ENCODE results near the gene FAM32A.
A peak's percentile ranks its signal among the peaks of the same experiment; 100 is the strongest.

FAM32A gene

DNA sequence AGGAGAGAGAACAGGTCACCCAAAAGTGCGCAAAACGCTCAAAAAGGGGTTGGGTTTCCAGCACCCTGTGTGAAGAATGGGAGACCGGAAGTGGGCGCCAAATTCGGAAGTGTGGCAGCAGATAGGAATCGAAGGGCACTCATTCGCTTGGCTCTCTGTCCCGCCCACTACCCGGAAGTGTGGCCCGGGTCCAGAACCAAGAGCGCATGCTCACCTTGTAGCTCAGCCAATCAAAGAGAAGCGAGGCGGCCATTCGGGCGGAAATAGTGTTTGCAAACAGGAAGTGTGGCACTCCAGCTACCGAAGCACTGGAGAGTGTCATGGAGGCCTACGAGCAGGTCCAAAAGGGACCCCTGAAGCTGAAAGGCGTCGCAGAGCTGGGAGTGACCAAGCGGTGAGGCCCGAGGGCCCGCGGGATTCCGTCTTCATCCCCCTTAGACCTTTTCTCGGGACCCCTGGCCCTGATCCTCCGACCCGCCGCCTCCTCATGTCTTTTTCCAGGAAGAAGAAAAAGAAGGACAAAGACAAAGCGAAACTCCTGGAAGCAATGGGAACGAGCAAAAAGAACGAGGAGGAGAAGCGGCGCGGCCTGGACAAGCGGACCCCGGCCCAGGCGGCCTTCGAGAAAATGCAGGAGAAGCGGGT is at the start of gene FAM32A:
Gene FAM32A (plus strand): TSS at position 288 of the 645 bp plus-strand sequence. CDS start 33 bp downstream, at position 321.
- peak; percentile 93 to 99 for DNase-seq

- no peak for DNase-seq
Observed at GRCh38 chr19:16135430-16136127, 49.6 kb upstream of the FAM32A start.

DNA sequence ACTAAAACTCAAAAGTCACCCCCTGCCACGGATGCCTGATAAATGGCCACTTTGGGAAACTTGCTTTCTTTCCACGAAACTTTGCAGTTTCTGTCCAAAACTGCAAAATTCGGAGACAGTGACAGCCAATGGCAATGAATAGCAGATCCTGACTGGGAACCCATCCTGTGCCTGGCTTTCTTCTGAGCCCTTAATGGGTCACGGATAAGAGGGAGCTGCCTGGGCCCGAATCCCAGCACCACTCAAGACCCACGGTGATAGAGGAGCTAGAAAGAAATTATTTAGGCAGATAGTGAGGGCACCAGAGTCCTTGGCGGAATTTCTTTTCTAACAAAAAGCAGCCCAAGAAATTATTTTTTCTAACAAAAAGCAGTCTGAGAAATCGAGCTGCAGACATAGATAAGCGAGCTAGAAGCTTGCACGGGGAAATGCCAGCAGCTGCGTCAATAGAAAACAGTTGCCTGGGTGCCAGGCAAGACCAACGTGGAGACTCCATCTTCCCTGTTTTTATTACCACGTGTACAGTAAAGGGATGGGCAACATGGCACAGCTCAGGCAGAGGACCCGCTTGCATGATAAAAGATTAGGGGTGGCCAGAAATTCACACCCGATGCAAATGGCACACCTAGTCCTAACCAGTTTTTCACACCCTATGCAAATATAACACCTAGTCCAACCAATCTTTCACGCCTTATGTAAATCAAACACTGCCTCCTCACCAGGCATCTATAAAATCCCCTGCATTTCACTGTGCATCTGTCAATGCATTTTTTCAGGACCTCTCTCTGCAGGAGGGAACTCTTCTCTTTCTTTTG is 48.8 kb upstream of the FAM32A start:
- DNase-seq: no peak

- no peak for DNase-seq
Observed at GRCh38 chr19:16139752-16140151, 45.5 kb upstream of the FAM32A start.

DNA sequence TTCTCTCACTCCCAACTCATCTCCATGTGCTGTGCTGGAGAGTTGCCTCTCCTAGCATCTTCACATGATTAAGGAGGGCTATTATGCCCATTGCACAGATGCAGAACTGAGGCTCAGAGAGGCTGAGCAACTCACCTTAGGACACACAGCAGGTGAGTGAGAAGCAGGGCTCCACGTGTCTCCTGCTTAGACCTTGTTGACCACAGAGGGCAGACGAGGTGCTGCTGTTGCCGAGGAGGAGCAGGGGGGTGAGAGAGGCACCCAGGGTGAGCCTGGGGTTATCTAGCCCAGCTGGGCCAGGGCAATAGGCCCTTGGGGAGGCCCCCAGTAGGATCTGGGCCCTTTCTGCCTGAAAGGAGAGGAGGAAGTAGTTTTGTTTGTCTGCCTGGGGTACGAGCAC is 44.2 kb upstream of the FAM32A start:
- DNase-seq: no peak

DNA sequence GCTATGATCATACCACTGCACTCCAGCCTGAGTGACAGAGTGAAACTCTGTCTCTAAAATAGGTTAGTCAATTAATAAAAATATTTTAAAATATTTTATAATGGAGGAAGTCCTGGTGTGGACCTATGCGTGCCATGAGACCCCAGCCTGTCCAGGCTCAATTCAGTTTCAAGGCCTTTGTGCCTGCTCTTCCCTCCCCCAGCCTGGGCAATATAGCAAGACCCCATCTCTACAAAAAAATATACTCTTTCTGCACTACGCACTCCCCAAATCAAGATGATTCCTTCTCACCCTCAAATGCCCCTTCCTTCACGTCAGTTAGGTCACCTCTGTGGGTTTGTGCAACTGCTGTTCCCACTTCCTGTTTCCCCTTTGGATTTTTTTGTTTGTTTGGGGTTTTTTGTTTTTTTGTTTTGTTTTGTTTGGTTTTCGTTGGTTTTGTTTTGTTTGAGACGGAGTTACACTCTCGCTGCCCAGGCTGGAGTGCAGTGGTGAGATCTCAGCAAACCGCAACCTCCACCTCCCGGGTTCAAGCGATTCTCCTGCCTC is 43.1 kb upstream of the FAM32A start:
- no peak for DNase-seq

DNA sequence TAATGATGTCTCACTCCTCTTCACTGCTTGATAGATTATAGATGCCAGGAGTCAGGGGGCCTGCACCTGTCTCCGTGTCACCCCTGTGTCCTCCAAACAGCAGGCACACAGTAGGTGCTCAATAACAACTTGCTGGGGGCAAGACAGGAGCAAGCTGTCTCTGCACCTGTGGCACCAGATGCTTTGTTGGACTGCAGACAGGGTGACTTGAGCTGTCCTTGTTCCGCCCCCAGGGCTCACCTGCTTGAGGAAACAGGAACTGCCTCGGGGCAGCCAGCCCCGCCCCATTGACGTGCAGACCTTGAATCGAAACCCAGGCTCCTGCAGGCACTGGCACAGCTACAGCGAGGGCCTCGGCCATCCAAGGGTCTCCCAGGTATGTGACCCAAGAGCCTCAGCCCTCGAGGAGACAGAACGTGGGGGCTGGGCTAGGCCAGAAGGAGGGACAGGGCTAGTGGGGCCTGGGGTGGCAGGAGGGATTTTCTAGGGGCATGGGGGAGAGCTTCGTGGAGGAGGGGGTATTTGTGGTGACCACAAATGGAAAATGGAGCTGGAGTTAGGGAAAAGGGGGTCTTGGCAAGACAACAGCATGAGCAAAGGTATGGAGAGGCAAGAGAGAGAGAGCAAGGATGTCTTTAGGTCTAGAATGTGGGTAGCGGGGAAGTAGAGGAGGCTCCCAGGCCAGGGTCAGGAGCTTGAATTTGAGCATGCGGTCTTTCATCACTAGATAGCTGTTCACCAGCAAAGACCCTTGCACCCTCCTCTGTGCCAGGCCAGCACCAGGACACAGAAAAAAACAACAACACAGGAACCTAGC is 41.6 kb upstream of the FAM32A start, which contains the start of gene HSH2D:
Gene HSH2D (plus strand): TSS at position 287 of the 817 bp plus-strand sequence. CDS start 5,066 bp downstream, outside the sequence.
- DNase-seq: peak; percentile 66 to 86

DNA sequence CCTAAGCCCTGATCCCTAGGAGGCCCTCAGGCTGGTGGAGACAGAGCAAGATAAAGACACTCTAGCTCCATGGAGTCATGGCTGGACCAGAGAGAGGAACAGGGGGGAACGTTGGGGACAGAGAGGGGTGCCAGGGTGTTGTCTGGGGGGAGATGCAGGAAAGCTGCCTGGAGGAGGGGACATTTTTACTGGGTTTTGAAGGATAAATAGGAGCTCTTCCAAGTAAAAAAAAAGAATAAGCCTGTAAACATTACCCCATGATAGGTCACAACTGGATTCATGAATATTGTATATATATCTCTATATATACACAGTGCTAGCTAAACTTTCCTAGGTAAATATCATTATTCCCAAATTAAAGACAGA is 41.0 kb upstream of the FAM32A start:
- no peak for DNase-seq

DNA sequence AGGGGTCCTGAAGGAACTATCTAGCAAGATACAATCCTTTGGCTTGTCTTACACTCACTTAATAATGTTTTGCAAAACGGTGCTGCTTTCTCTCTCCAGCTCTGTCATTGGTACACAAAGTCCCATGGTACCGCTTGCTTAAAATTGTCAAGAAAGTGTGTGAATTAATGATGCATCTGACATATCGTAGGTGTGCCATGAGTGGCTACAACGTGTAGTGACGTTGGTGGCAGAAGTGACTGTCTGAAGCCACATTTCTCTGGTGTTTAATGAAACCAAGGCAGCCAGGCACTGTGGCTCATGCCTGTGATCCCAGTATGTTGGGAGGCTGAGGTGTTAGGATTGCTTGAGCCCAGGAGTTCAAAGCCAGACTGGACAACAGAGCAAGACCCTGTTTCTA is 39.1 kb upstream of the FAM32A start:
- no peak for DNase-seq

DNA sequence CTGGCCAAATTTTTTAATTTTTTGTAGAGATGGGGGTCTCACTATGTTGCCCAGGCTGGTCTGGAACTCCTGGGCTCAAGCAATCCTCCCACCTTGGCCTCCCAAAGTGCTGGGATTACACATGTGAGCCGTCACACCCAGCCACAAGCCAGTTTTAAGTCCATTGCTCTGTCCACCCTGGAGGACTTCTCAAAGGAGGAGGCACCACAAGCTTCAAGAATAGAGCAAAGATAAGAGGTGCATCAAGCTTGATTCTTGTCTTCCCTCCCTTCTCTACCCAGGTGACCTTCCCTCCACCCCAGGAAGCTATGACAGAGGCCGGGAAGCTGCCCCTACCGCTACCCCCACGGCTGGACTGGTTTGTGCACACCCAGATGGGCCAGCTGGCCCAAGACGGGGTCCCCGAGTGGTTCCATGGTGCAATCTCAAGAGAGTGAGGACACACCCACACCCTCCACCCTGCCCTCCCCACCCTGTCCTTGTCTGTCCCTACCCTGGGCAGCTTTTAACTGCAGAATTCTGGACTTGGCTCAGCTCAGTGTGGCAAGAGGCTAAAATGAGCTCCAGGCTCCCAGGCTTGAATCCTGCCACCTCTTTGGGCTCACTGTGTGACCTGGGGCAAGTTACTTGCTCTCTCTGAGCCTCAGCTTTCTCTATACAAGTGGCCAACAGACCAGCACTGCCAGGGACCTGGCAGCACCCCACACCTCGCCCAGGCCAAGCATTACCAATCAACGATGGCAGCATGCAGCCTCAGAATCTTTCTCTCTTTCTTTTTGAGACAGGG is 36.6 kb upstream of the FAM32A start:
- DNase-seq: no peak

- DNase-seq: no peak
Observed at GRCh38 chr19:16153582-16154336, 31.5 kb upstream of the FAM32A start.

GRCh38 chr19:16154557-16154956 is 30.7 kb upstream of the FAM32A start:
- no peak for DNase-seq

DNA sequence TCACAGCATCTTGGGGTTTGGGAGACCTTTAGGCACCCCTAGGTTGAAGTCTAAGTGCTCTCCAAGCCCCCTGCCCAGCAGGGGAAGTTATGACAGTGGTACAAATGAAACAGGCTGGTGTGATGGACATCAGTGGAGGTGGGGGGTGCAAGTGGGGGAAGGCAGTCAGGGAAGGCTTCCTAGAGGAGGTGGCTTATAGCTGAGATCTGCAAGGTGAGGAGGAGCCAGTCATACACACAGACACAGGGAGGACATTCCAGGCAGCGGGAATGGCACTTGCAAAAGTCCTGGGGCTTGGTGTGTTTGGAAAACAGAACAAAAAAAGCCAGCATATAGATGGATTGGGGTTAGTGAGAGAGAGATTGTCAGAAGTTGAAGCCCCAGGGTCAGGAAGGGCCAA is 30.1 kb upstream of the FAM32A start:
- DNase-seq: no peak

DNA sequence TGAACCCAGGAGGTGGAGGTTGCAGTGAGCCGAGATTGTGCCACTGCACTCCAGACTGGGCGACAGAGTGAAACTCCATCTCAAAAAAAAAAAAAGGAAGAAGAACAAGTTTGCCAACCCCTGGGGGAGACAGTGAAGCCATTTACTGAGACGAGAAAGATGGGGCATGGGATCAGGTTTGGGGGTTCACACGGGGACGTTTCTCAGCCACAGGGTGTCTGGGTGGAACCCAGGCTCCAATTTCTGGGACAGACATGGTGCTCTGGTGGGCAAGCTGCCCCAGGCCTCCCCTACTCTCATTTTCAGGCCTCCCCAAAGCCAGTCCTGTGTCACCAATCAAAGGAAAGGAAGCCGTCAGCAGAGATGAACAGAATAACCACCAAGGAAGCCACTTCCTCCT is 28.3 kb upstream of the FAM32A start:
- DNase-seq: no peak

DNA sequence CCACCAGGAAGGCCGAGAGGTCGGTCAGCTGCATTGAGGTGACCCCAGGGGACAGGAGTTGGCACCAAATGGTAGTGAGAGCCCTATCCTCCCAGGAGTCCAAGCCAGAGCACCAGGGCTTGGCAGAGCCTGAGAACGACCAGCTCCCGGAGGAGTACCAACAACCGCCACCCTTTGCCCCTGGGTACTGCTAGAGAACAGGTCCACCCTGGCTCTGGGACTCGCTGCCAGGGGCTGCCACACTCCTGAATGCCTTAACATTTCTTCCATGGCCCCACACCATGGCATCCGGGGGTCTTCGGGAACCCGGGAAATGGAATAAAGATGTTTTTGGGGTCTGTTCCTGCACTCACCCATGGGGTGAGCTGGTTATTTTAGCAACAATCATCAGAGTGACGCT is 27.6 kb upstream of the FAM32A start:
- no peak for DNase-seq

DNA sequence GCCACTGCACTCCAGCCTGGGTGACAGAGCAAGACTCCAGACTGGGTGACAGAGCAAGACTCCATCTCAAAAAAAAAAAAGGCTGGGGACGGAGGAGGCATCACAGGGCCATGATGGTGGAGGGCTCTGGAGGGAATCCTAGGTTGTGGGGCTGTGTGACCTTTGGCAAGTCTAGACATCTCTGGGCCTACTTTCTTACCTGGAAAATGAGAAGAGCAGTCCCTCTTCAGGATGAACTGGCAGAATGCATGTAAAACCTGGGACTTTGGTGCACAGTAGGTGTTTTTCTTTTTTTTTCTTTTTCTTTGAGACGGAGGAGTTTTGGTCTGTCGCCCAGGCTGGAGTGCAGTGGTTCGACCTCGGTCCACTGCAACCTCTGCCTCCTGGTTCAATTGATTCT is 25.6 kb upstream of the FAM32A start:
- DNase-seq: no peak

GRCh38 chr19:16160445-16160942 is 24.7 kb upstream of the FAM32A start:
- DNase-seq: no peak

GRCh38 chr19:16160943-16161560 is 24.2 kb upstream of the FAM32A start:
- peak in 1 of 2 experiments; percentile 20 for DNase-seq

- DNase-seq: no peak
Observed at GRCh38 chr19:16161840-16162239, 23.4 kb upstream of the FAM32A start.

DNA sequence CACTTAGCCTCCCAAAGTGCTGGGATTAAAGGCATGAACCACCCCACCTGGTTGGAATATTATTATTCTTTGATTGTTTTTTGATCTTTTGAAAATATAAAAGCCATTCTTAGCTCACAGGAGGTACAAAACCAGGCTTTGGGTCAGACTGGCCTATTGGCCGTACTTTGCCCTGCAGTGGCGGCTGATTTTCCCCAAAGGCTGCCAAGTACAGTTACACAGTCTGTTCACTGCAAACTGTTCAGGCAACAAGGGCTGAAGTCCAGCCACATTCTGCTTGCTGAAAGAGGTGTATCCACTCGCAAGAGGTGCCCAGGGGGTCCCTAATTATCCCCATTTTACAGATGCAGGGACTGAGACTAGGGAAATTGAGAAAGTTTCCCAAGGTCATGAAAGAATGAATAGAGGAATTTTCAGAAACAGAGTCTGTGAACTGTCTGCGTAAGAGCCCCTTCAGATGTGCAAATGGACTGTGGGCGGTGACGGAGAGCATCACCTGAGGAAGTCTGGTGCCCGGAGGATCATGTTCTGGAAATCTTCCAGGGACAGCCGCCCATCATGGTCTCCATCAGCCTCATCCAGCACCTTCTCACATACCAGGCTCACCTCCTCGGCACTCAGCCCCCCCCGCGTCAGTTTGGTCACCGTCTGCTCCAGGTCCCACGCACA is 20.9 kb upstream of the FAM32A start:
- DNase-seq: no peak

Measured in stimulated activated CD4-positive, alpha-beta T cell treated with anti-CD3 and anti-CD28 coated beads, Interleukin-4, amount 100 ng/mL, for 4 hours (primary cell).